Measurements from ENCODE around the gene DSCAML1. TPM values are rescaled to one million over a fixed set of nuclear protein-coding genes. Genes with fewer than 3 reads are reported as not detected.
A peak's percentile ranks its signal among the peaks of the same experiment; 100 is the strongest.

DSCAML1 gene
- total RNA-seq, 1 experiment from 2014 or later, result 0.15 TPM

DNA sequence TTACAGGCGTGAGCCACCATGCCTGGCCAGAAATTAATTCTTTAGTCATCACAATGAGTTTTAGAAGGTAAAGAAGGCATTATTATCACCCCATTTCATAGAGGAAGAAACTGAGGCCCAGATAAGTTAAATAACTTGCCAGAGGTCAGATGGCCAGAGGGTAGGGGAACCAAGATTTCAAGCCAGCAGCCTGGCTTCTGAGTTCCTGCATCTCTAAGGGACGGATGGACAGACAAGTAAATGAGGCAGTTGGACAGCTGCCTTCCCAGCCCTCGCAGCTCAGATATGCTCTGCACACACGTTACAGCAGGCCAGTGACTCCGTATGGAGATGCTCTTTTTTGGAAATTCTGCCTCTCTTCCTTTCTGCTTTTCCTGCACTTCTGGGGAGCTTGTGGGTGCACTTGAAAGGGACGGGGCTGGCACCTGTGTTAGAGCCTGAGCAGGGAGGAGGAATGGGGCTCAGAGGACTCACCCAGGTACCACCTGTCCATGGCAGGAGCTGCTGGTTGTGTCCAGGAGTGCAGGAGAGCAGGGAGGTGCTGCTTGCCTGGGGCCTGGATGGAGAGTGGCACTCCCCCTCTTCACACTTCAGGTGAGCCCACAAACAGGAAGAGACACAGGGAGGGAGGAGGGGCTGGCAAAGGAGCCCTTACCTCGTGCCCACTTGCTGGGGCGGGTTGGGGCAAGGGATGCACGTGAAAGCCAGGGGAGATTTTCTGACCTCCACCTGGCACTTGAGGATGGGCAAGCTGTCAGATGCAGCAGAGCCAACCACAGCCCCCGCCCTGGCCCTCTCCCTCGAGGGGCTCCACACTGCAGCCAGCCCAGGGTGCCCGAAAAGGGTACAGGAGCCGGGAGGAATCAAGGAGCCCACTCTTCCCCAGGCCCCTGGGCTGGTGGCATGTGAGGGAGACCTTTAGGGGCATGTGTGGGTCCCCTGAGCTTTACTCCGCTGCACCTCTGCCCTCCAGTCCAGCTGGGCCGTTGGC, 30.8 kb upstream of the DSCAML1 start:
- Histone ChIP-seq H4K5ac (ENCODE audit: insufficient read length, low read depth, low read length) (no peak overlapping the region), H3K18ac (ENCODE audit: insufficient read length, low read depth, low read length) (no peak overlapping the region), H3K9ac (ENCODE audit: extremely low read depth, insufficient read length, low read length) (no peak overlapping the region), H3K4ac (ENCODE audit: low read depth, low read length) (no peak overlapping the region), H2BK15ac (ENCODE audit: low read depth, low read length) (no peak overlapping the region), H2BK20ac (ENCODE audit: low read depth, low read length, poor library complexity, severe bottlenecking) (no peak overlapping the region), H2BK120ac (ENCODE audit: low read depth, low read length, poor library complexity, severe bottlenecking) (no peak overlapping the region), H4K91ac (ENCODE audit: insufficient read length, low read depth, low read length) (no peak overlapping the region), H3K23ac (ENCODE audit: insufficient read length, low read depth, low read length) (no peak overlapping the region), H3K23me2 (ENCODE audit: insufficient read length, low read depth, low read length, poor library complexity, severe bottlenecking) (no peaks in the 10 kb centered on the region), H4K8ac (replicated peaks; ENCODE audit: insufficient read length, low read depth, low read length) (no peak overlapping the region), H2BK12ac (ENCODE audit: insufficient read length, low read depth, low read length) (no peak overlapping the region), H3K79me2 (ENCODE audit: insufficient read depth, low read length) (no peaks in the 10 kb centered on the region), H3K4me1 (ENCODE audit: insufficient read depth, low read length) (no peaks in the 10 kb centered on the region; the same call in 1 of the 2 replicates), H3K14ac (ENCODE audit: insufficient read depth, low read length) (no peak overlapping the region; the same call in 1 of the 2 replicates), H3K4me2 (ENCODE audit: insufficient read depth, insufficient read length, low read length) (no peak overlapping the region), H2BK5ac (ENCODE audit: insufficient read length, low read length) (no peak overlapping the region), H3T11ph (ENCODE audit: low read length) (no peak overlapping the region), H3K27me3 (ENCODE audit: insufficient read depth, low read length) (no peaks in the 10 kb centered on the region), H3K56ac (ENCODE audit: insufficient read length, low read depth, low read length) (no peak overlapping the region), H3K27ac (ENCODE audit: insufficient read length, low read depth, low read length) (no peak overlapping the region), H4K20me1 (ENCODE audit: control insufficient read depth, insufficient read depth, insufficient read length) (no peaks in the 10 kb centered on the region), H2AK5ac (ENCODE audit: insufficient read length, low read length) (no peak overlapping the region), H3K9me3 (ENCODE audit: control insufficient read depth, low read depth, low read length) (no peaks in the 10 kb centered on the region), H2AFZ (ENCODE audit: low read length) (no peak overlapping the region), H3K79me1 (ENCODE audit: insufficient read depth, low read depth, low read length, poor library complexity, severe bottlenecking) (no peaks in the 10 kb centered on the region)
- Mint-ChIP-seq H3K9me3 (no peaks in the 10 kb centered on the region), H3K4me3 (no peak overlapping the region), H3K4me1 (peaks cover 33 to 40% of the 10 kb centered on the region in 2 experiments), H3K27me3 (ENCODE audit: low read depth) (peaks cover 10% of the 10 kb centered on the region), H3K27ac (peak overlapping the region in 1 of 3 experiments; percentile 14; a peak in 1 of 7 replicates), H3K36me3 (ENCODE audit: insufficient read depth in 1 of 3, low read depth in 3 of 3) (no peaks in the 10 kb centered on the region)
- WGBS (ENCODE audit: extremely low coverage, insufficient read length, low lambda C conversion rate), result no CpG with 5 or more reads among the region's 15 CpGs
- TF ChIP-seq, protein P1, sequence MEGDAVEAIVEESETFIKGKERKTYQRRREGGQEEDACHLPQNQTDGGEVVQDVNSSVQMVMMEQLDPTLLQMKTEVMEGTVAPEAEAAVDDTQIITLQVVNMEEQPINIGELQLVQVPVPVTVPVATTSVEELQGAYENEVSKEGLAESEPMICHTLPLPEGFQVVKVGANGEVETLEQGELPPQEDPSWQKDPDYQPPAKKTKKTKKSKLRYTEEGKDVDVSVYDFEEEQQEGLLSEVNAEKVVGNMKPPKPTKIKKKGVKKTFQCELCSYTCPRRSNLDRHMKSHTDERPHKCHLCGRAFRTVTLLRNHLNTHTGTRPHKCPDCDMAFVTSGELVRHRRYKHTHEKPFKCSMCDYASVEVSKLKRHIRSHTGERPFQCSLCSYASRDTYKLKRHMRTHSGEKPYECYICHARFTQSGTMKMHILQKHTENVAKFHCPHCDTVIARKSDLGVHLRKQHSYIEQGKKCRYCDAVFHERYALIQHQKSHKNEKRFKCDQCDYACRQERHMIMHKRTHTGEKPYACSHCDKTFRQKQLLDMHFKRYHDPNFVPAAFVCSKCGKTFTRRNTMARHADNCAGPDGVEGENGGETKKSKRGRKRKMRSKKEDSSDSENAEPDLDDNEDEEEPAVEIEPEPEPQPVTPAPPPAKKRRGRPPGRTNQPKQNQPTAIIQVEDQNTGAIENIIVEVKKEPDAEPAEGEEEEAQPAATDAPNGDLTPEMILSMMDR (conservative IDR thresholded peaks at IDR 0.05), result no peak
- peak; percentile 25 for DNase-seq

Measured in H9 (cell line).